GM19455 (cell line): Measurements from ENCODE around the gene TBC1D19.
A peak's percentile ranks its signal among the peaks of the same experiment; 100 is the strongest.

Experiments used
- ATAC-seq: cut with Tn5 transposase; IDR thresholded peaks from one replicate; pipeline ENCODE4 v1.9.1; 2021; ENCODE audit not compliant: unreplicated experiment

Gene TBC1D19

GRCh38 chr4:26729027-26729426, 145.1 kb downstream of the TBC1D19 start:
- no peak for ATAC-seq

GRCh38 chr4:26729547-26729946, 145.7 kb downstream of the TBC1D19 start:
- ATAC-seq: no peak

DNA sequence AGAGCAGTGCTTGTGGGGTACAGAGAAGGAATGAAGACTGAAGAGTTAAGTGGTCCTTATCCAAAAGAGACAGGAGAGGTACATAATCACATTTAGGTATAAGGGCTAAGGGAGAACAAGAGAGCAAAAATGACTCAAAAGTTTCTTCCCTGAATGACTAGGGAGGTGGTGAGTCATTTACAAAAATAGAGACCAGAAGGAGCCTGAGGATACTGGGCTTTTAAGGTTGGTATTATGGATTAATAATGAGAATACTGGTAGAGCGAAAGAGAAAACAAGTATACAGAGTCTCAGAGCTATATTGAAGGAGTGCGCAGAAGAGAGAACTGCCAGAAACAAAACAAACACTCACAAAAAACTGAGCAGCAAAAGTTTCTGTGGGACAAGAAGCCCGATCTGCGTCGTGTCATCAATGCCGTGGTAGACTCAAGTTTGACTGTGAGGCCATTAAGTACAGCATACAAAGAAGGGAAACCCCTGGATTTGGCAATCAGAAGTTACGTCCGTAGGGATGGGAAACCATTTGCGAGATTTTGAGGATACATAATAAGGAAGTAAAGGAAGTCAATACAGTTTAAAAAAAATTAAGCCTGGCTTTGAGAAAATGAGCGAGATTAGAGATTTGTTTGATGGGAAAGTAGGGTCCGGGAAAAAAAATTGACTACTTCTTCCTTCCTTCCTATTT, 147.6 kb downstream of the TBC1D19 start:
- peak; percentile 94 for ATAC-seq

GRCh38 chr4:26732356-26732755, 148.5 kb downstream of the TBC1D19 start:
- ATAC-seq: no peak

GRCh38 chr4:26736621-26737020, 152.7 kb downstream of the TBC1D19 start:
- no peak for ATAC-seq

DNA sequence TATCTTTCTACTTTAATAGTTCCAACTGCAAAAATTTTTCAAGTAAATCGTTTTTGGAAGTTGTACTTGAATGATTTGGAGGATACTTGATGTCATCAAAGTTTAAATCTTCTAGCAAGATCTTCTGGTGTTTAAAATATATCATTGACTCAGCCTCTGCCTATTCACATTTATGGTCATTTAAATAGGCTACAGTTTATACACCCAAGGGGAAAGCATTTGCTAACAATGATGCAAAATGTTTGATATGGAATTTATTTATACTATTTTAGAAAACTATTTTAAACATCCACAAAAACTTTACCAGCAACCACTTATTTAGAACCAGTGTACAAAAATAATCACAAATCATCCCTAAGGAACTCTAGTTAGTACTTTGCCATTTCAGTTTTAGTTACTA, 153.5 kb downstream of the TBC1D19 start:
- ATAC-seq: no peak

GRCh38 chr4:26741491-26741871, 157.6 kb downstream of the TBC1D19 start:
- no peak for ATAC-seq

DNA sequence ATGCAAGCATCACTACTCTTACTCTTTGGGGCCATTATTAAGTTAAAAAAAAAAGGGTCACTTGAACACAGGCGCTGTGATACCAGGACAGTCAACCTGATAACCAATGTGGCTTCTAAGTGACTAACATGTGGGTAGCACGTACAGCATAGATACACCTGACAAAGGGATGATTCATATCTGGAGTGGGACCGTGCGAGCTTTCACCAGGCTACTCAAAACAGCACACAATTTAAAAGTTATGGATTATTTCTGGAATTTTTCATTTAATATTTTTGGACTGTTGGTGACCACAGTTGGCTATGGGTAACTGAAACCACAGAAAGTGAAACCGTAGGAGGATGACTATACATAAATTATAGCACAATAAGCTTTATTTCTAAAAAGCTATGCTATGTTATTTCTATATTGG, 162.9 kb downstream of the TBC1D19 start:
- ATAC-seq: peak; percentile 99

DNA sequence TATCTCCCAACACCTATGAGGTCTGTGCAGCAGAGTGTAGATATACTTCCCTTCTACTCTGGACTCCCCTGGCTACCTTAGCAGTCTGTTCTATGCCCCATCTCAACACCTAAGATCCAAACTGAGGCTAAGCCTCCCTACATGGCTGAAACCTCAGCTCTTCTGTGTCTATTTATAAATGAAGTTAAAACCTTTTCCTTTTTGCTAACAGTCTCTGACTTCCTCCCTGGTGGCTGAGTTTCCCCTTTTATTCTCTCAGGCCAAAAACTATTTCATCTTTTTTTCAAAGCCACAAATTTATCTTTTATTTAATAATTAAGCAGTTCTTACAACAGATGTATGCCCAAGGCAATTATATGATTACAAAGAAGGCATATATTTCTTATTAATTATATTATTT, 164.9 kb downstream of the TBC1D19 start:
- ATAC-seq: no peak

DNA sequence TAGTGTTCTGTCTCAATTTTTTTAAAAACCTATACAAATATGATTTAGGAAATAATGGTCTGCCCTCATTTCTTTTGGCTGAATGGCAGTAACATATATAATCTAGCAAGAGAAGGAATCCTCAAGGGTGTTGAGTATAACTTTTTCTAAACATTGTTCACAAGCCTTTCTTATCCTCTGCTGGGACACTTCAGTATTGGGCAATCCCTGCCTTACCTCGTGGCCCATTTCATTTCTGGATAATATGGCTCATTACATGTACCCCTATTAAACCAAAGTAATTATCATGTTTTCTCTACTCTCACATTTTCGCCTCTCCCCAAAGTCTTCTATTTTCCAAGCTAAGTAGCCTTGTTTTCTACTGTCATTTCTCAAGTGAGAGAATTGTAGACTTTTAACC, 166.0 kb downstream of the TBC1D19 start:
- ATAC-seq: no peak

DNA sequence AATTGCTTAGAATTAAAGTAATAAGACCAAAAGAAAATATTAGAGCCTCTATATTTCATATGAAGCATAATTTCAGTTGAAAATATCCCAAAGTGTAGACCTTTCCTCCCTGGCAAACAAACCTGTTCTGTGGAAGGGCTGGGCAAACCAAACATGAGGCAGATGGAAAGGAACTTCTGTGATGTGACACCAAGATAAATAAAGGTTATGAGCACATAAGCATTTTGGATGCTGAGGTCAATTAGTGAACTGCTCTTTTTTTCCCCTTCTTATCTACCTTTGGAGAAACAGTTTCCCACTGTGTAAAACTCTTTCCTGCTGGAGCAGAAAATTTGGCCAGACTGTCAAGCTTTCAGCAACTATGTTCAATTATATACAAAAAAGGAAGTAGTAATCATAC, 167.1 kb downstream of the TBC1D19 start:
- no peak for ATAC-seq

- peak; percentile 93 for ATAC-seq
These were observed 168.0 kb downstream of the TBC1D19 start for GRCh38 chr4:26751838-26752237.

- no peak for ATAC-seq
These were observed 169.3 kb downstream of the TBC1D19 start for GRCh38 chr4:26753187-26753586.

DNA sequence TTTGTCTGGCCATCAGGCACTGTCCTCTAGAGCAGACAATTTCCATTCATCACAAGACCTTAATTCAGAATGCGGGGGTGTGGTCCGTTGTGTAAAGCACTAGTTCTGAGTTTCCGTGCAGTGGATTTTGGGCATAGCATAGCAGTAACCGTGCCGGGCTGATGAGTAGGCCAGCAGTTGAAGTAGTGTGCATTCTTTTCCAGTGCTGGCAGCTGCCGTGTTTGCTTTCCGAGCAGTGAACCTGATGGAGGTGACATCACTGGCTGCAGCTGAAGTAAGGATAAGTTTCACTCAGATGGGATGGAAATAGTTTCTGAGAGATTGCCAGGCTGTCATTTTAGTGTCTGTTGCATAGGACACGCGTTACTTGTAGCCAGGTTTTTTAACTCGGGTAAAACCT, 169.7 kb downstream of the TBC1D19 start:
- ATAC-seq: no peak

GRCh38 chr4:26757751-26758150, 173.9 kb downstream of the TBC1D19 start:
- no peak for ATAC-seq

- ATAC-seq: no peak
These were observed 175.0 kb downstream of the TBC1D19 start for GRCh38 chr4:26758899-26759298.

GRCh38 chr4:26762650-26763049, 178.8 kb downstream of the TBC1D19 start:
- no peak for ATAC-seq

DNA sequence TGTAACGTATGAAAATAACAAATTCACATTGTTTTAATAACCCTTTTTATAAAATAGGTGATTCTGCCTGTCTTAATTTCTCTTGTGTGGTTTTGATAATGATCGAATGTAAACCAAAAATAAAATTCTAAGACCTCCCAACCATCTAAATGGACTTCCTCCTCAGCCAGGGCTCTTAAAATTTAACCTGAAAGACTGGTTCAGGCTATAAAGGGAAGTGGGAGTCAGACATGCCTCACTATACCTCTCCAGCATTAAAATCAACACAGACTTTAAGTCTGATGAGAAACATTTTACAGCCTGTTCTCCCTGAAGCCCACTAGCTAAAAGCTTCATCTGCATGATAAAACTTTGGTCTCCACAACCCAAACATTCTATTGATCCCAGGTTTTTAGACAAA, 179.2 kb downstream of the TBC1D19 start:
- ATAC-seq: no peak

DNA sequence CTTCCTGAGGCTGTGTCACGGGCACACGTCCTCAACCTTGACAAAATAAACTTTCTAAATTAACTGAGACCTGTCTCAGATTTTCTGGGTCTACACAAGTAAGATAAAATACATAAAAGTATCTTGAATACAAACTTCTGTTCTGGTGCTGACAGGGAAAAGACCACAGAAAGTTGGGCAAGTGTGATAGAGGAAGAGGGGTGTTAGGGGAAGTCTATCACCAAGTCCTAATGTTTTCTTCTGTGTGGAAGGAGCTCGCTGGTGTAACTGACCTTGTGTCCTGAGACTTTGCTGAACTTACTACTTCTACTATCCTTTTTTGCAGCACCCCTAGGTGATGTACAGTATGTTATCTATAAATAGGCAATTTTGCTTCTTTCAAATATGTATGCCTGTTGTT, 179.8 kb downstream of the TBC1D19 start:
- no peak for ATAC-seq

DNA sequence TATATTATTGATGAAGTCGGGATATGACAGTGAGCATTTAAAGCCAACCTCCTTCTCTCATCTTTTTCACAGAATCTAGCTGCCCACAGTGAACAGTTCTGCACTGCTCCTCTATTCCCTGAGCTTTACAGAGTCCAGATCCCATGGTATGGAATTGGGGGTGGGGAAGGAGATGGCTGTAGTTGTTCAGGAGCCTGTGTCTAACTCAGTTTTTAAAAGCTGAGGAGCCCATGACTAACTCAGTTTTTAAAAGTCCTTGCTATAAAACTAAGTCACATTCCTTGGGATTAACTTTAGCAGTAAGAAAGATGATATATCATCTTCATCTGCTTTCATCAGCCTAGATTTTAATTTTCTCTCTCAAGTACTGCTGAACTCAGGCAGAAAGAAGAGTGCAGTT, 180.3 kb downstream of the TBC1D19 start:
- no peak for ATAC-seq

GRCh38 chr4:26765515-26765914, 181.6 kb downstream of the TBC1D19 start:
- ATAC-seq: no peak

GRCh38 chr4:26766141-26766540, 182.3 kb downstream of the TBC1D19 start:
- no peak for ATAC-seq

DNA sequence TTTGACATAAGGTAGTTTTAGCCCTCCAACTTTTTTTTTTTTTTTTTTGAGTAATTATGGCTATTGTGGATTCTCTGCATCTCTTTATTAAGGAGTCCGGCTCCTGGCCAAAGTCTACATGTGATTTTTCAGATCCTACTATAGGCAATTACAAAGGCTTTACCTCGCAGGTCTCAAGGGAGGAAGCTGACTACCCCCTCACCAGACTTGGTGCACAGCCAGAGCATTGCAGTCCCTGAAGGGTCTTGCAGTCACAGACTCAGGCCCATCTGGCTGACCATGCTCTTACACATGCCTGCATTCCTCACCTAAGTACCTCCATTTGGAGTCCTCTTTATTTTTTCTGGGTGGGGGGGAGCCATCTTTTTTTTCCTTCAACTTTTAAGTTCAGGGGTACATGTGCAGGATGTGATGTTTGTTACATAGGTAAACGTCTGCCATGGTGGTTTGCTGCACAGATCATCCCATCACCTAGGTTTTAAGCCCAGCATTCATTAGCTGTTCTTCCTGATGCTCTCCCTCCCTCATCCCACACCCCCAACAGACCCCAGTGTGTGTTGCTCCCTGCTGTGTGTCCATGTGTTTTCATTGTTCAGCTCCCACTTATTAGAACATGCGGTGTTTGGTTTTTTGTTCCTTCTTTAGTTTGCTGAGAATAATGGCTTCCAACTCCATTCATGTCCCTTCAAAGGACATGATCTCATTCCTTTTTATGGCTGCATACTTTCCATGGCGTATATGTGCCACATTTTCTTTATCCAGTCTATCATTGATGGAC, 188.4 kb downstream of the TBC1D19 start:
- ATAC-seq: no peak
